GM18868 (cell line): ENCODE results near the gene HPCAL1.
"Not testable (repeated sequence)": the region's sequence is repeated elsewhere in the genome, so short reads cannot be mapped to it uniquely, and the experiment has no call there.

Experiments
- ATAC-seq: cut with Tn5 transposase; IDR thresholded peaks from one replicate; pipeline ENCODE4 v1.9.1; 2021; ENCODE audit warnings: mild to moderate bottlenecking, moderate library complexity; ENCODE audit not compliant: unreplicated experiment

HPCAL1 gene

GRCh38 chr2:10302479-10303180, at the start of gene HPCAL1:
Gene HPCAL1, plus strand, starts transcription at chr2:10302904. Its CDS starts 116,854 bp downstream, at chr2:10419758.
- ATAC-seq, result peak; percentile 75

- no peak for ATAC-seq
Observed at GRCh38 chr2:10253596-10254372, 48.9 kb upstream of the HPCAL1 start.

GRCh38 chr2:10254373-10255188, 48.1 kb upstream of the HPCAL1 start:
- ATAC-seq, result no peak

- ATAC-seq, result no peak
Observed at GRCh38 chr2:10255189-10256030, 47.3 kb upstream of the HPCAL1 start.

GRCh38 chr2:10256031-10256514, 46.6 kb upstream of the HPCAL1 start:
- ATAC-seq, result no peak

- ATAC-seq, result no peak
Observed at GRCh38 chr2:10256515-10257031, 46.1 kb upstream of the HPCAL1 start.

GRCh38 chr2:10257036-10257435, 45.7 kb upstream of the HPCAL1 start:
- ATAC-seq, result no peak

- ATAC-seq, result no peak
Observed at GRCh38 chr2:10257500-10258147, 45.1 kb upstream of the HPCAL1 start.

- no peak for ATAC-seq
Observed at GRCh38 chr2:10258326-10258725, 44.4 kb upstream of the HPCAL1 start.

- ATAC-seq, result no peak
Observed at GRCh38 chr2:10258726-10259125, 44.0 kb upstream of the HPCAL1 start.

GRCh38 chr2:10260130-10260529, 42.6 kb upstream of the HPCAL1 start:
- no peak for ATAC-seq

- not testable (repeated sequence) for ATAC-seq
Observed at GRCh38 chr2:10263526-10263925, 39.2 kb upstream of the HPCAL1 start.

GRCh38 chr2:10264506-10265328, 38.0 kb upstream of the HPCAL1 start:
- ATAC-seq, result no peak

GRCh38 chr2:10265329-10266132, 37.2 kb upstream of the HPCAL1 start:
- no peak for ATAC-seq

GRCh38 chr2:10266133-10266620, 36.5 kb upstream of the HPCAL1 start:
- no peak for ATAC-seq

GRCh38 chr2:10267036-10267435, 35.7 kb upstream of the HPCAL1 start:
- ATAC-seq, result no peak

- no peak for ATAC-seq
Observed at GRCh38 chr2:10267551-10268465, 34.9 kb upstream of the HPCAL1 start.
